SK-N-SH (cell line): ENCODE measurements around the gene OTUD5. TPM values are rescaled to one million over a fixed set of nuclear protein-coding genes. Genes with fewer than 3 reads are reported as not detected.

Experiments
- CTCF ChIA-PET: fragments of 300-600, 350-600 bp; formaldehyde crosslinking; extraction: SDS; loops from one replicate; lab custom pipeline; 2021; lab: Yijun Ruan, JAX
- POLR2A ChIA-PET: fragments of 350-600 bp; sonication (Branson Sonifier 250); formaldehyde crosslinking; extraction: SDS; loops from one replicate; lab custom pipeline; 2020; ENCODE audit warnings: antibody characterized with exemption, inconsistent platforms; lab: Yijun Ruan, JAX
- DNase-seq: peaks from one replicate; pipeline ENCODE4 v3.0.0; 2012
- H2AFZ ChIP-seq: fragments of 200-600 bp; sonication (generic); 2 replicates; pipeline ENCODE4 v1.8.1; 2016; ENCODE audit warnings: antibody characterized with exemption, mild to moderate bottlenecking, low read depth
- H3F3A ChIP-seq: fragments of 200-600 bp; sonication (generic); replicated peaks from 2 replicates; pipeline ENCODE3; 2016; ENCODE audit warnings: antibody characterized with exemption, mild to moderate bottlenecking; ENCODE audit not compliant: insufficient read depth
- H3K27ac ChIP-seq, 2 experiments: fragments of 200-500 bp in 1 of 2; fragments of 200-600 bp in 1 of 2; sonication (Bioruptor generic) in 1 of 2; sonication (generic), shearing (Covaris generic) in 1 of 2; 2 replicates each; pipeline versions ENCODE4 v1.5.1 to v1.6.1; 2014 to 2016; ENCODE audit warnings: low read depth in 2 of 2, inconsistent platforms in 1 of 2, low read length in 1 of 2, mild to moderate bottlenecking in 1 of 2, mixed read lengths in 1 of 2
- H3K27me3 ChIP-seq: fragments of 200-600 bp; sonication (generic), shearing (Covaris generic); 2 replicates; pipeline ENCODE4 v1.6.1; 2016; ENCODE audit warnings: mixed run types; ENCODE audit not compliant: insufficient read depth
- H3K36me3 ChIP-seq, 2 experiments: fragments of 200-500 bp in 1 of 2; fragments of 200-600 bp in 1 of 2; sonication (Bioruptor generic) in 1 of 2; sonication (generic) in 1 of 2; replicated peaks in 1 of 2; 2 replicates each; pipeline versions ENCODE3 to v1.5.1; 2014 to 2016; ENCODE audit warnings: low read length in 1 of 2, mild to moderate bottlenecking in 1 of 2; ENCODE audit not compliant: insufficient read depth in 2 of 2, control insufficient read depth in 1 of 2
- H3K4me1 ChIP-seq, 2 experiments: fragments of 200-500 bp in 1 of 2; fragments of 200-600 bp in 1 of 2; sonication (Bioruptor generic) in 1 of 2; sonication (generic), shearing (Covaris generic) in 1 of 2; 2 replicates each; pipeline versions ENCODE4 v1.5.1 to v1.6.1; 2014 to 2016; ENCODE audit warnings: low read depth in 1 of 2, low read length in 1 of 2, mixed run types in 1 of 2; ENCODE audit not compliant: insufficient read depth in 2 of 2, control insufficient read depth in 1 of 2
- H3K4me2 ChIP-seq: fragments of 200-600 bp; sonication (generic), shearing (Covaris generic); 2 replicates; pipeline ENCODE4 v1.6.1; 2017; ENCODE audit warnings: mixed run types
- H3K4me3 ChIP-seq, 2 experiments: fragments of 200-500 bp in 1 of 2; fragments of 200-600 bp in 1 of 2; sonication (Bioruptor generic) in 1 of 2; sonication (generic), shearing (Covaris generic) in 1 of 2; 2 replicates each; pipeline versions ENCODE4 v1.5.1 to v1.8.1; 2014 to 2016; ENCODE audit warnings: low read depth in 2 of 2, inconsistent platforms in 1 of 2, low read length in 1 of 2, mild to moderate bottlenecking in 1 of 2, mixed read lengths in 1 of 2, moderate library complexity in 1 of 2
- H3K79me2 ChIP-seq: fragments of 200-600 bp; sonication (generic); 2 replicates; pipeline ENCODE4 v1.8.1; 2017; ENCODE audit warnings: mild to moderate bottlenecking; ENCODE audit not compliant: insufficient read depth
- H3K9ac ChIP-seq: fragments of 200-600 bp; sonication (generic); 2 replicates; pipeline ENCODE4 v1.6.1; 2017; ENCODE audit warnings: mixed run types
- H3K9me2 ChIP-seq: fragments of 200-600 bp; sonication (generic); 2 replicates; pipeline ENCODE4 v1.6.1; 2017; ENCODE audit warnings: mixed run types
- H3K9me3 ChIP-seq: fragments of 200-600 bp; sonication (generic); 2 replicates; pipeline ENCODE4 v1.6.1; 2017; ENCODE audit warnings: mixed run types, mild to moderate bottlenecking, moderate library complexity
- H4K20me1 ChIP-seq: fragments of 200-600 bp; sonication (generic); 2 replicates; pipeline ENCODE4 v1.6.1; 2017; ENCODE audit warnings: mild to moderate bottlenecking, mixed run types; ENCODE audit not compliant: insufficient read depth
- CTCF ChIP-seq: fragments of 200-600 bp; sonication (generic); IDR thresholded peaks from 2 replicates; pipeline ENCODE4 v1.6.1; 2017; ENCODE audit warnings: antibody characterized with exemption, mild to moderate bottlenecking, moderate library complexity
- EP300 ChIP-seq, 2 experiments: IDR thresholded peaks; 2 replicates each; pipeline versions ENCODE4 v1.4.0 to v1.6.1; 2012; ENCODE audit warnings: borderline replicate concordance in 1 of 2, low read depth in 1 of 2, low read length in 1 of 2
- EZH2phosphoT487 ChIP-seq: fragments of 200-600 bp; sonication (generic); IDR thresholded peaks from 2 replicates; pipeline ENCODE4 v1.6.1; 2017; ENCODE audit warnings: low read depth, mixed run types, mild to moderate bottlenecking, antibody characterized with exemption, moderate library complexity, borderline replicate concordance
- FOXJ3 ChIP-seq: sonication (generic); formaldehyde crosslinking; IDR thresholded peaks from 2 replicates; pipeline ENCODE4 v1.5.1; 2020; ENCODE audit warnings: mild to moderate bottlenecking, missing genetic modification reagents
- FOXM1 ChIP-seq: IDR thresholded peaks from 2 replicates; pipeline ENCODE4 v1.4.0; 2012; ENCODE audit warnings: low read depth, mild to moderate bottlenecking
- GATA2 ChIP-seq: sonication (generic); formaldehyde crosslinking; IDR thresholded peaks from 2 replicates; pipeline ENCODE4 v1.5.0; 2020; ENCODE audit warnings: mild to moderate bottlenecking, missing genetic modification reagents
- IRF3 ChIP-seq: fragments of 150-350 bp; IDR thresholded peaks from 2 replicates; pipeline ENCODE4 v1.6.1; 2016; ENCODE audit warnings: mild to moderate bottlenecking, low read depth, low read length
- JUND ChIP-seq: IDR thresholded peaks from 2 replicates; pipeline ENCODE4 v1.4.0; 2012
- NFIC ChIP-seq: IDR thresholded peaks from 2 replicates; pipeline ENCODE4 v1.4.0; 2012; ENCODE audit warnings: borderline replicate concordance
- POLR2AphosphoS5 ChIP-seq: IDR thresholded peaks from 2 replicates; pipeline ENCODE4 v1.6.1; 2012; ENCODE audit warnings: low read depth, low read length
- RAD21 ChIP-seq: IDR thresholded peaks from 2 replicates; pipeline ENCODE4 v1.6.1; 2012; ENCODE audit warnings: mild to moderate bottlenecking, low read length
- RCOR1 ChIP-seq: fragments of 150-350 bp; IDR thresholded peaks from 2 replicates; pipeline ENCODE4 v1.6.1; 2017; ENCODE audit warnings: antibody characterized with exemption, low read length
- RFX5 ChIP-seq: IDR thresholded peaks from 2 replicates; pipeline ENCODE4 v1.6.1; 2012; ENCODE audit warnings: mild to moderate bottlenecking, improper control_type of control experiment, low read length
- SIN3A ChIP-seq: IDR thresholded peaks from 2 replicates; pipeline ENCODE4 v1.6.1; 2012; ENCODE audit warnings: low read depth, mild to moderate bottlenecking, low read length, moderate library complexity, borderline replicate concordance
- TAF1 ChIP-seq: IDR thresholded peaks from 2 replicates; pipeline ENCODE4 v1.6.1; 2012; ENCODE audit warnings: low read depth, mild to moderate bottlenecking, low read length, moderate library complexity, borderline replicate concordance
- YY1 ChIP-seq: IDR thresholded peaks from 2 replicates; pipeline ENCODE4 v1.4.0; 2012; ENCODE audit warnings: low read depth, mild to moderate bottlenecking
- WGBS: methylation state at CpG from one replicate; pipeline ENCODE4 v1.1.6; 2017; ENCODE audit warnings: low lambda C conversion rate; 5-methylcytosine and 5-hydroxymethylcytosine counted together
- polyA plus RNA-seq, 3 experiments: library from polyadenylated mRNA; depleted of rRNA; stranded (reverse); fragments of >200 nt; gene quantifications; 2 replicates each; pipeline ENCODE4 v1.2.3, GENCODE V29; 2012
- TF ChIP-seq, protein P1 (sequence below): IDR thresholded peaks from 2 replicates; pipeline ENCODE4 v1.6.1; 2012; ENCODE audit warnings: mild to moderate bottlenecking, low read depth, low read length, moderate library complexity

The OTUD5 gene
- polyA plus RNA-seq, 1 of the 3 experiments (the other 2 are of a cell fraction): 90.4 TPM

DNA sequence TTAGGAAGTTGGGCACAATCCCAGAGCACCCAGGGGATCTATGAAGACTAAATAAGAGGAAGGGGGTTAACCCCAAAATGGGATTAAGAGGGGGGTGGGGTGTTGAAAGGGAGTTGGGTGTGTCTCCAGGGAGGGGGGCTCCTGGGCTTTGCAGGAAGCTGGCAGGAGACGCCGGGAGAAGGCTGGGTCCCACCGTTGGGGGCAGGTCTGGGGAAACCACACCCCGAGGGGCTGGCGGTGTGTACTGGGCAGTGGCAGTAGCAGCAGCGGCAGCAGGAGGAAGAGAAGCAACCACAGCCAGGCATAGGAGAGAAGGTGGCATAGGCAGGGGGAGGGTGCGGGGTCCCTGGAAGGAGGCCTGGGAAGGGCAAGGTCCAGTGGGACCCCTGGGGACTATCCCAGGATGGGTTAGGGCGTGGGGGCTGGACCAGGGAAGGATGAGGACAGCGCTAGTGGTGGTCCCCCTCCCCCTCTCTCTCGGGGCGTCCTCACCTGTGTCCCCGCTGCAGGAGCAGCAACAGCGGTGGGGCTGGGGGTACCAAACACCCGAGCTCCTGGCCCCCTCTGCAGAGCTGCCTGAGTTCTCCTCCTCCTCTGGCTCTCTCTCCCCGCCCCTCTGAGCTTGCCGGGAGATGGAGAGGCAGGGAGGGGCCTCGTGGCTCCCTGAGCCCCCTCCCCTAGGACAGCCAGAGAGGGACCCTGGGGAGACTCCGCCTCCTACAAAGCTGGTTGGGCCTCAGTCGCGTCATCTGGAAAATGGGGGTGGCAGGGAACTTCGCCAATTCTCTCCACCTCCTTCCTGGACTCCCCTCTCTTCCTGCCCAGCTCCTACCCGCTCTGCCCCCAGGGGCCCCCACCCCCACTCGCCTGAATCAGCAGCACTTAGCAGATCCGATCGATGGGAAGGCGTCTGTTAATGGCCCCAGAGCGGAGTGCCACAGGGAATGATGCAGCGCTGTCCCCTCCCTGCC, 14.1 kb upstream of the OTUD5 start, which contains the start of gene KCND1:
TSS of gene KCND1 (minus strand) at position 596 of the 971 bp plus-strand sequence. CDS start 1,573 bp downstream, outside the sequence.
- peaks cover 0 to 17% of the 10 kb centered on the region in 2 experiments for H3K36me3 ChIP-seq
- H3K9ac ChIP-seq: no peak within 1 kb of the TSS
- no peak within 1 kb of the TSS for H2AFZ ChIP-seq
- no peaks in the 10 kb centered on the region for H4K20me1 ChIP-seq
- no peaks in the 10 kb centered on the region for H3K9me2 ChIP-seq
- DNase-seq: peak; percentile 78
- H3K9me3 ChIP-seq: no peaks in the 10 kb centered on the region
- no peaks in the 10 kb centered on the region for H3F3A ChIP-seq
- H3K27me3 ChIP-seq: peaks cover 20% of the 10 kb centered on the region; the same call in 1 of the 2 replicates
- H3K4me1 ChIP-seq: peaks cover 0 to 12% of the 10 kb centered on the region in 2 experiments; a peak in 1 of 4 replicates
- H3K27ac ChIP-seq: peak within 1 kb of the TSS in 1 of 2 experiments; percentile 30; a peak in 1 of 4 replicates
- 16% methylated on average over 15 of the region's 28 CpGs for whole genome bisulfite sequencing
- H3K4me2 ChIP-seq: peak within 1 kb of the TSS; percentile 55
- H3K4me3 ChIP-seq: peak within 1 kb of the TSS; percentile 37 to 44; a peak in 3 of 4 replicates
- ChIA-PET POLR2A (interaction anchor here (1.4 kb wide), 2 partner anchors 10 to 13 kb away, joined by 6 to 9 read pairs; partner anchors contain the start of gene OTUD5), CTCF (interaction anchor here (0.6 to 2.0 kb wide), 12 partner anchors 9 to 89 kb away, joined by 3 to 14 read pairs (median 4); partner anchors contain the start of gene GRIPAP1)
- no peaks in the 10 kb centered on the region for H3K79me2 ChIP-seq
- TF ChIP-seq CTCF (no peak), NFIC (0 out of 2 replicates have a peak, but pooled peaks have one; percentile 5), JUND (peak; percentile 12; the same call in 1 of the 2 replicates)
- TF ChIP-seq, all 33 proteins: peak for 2

GRCh38 chrX:48969471-48969870, 12.1 kb upstream of the OTUD5 start:
- Histone ChIP-seq H3K79me2 (no peaks in the 10 kb centered on the region), H3K9me3 (no peaks in the 10 kb centered on the region), H3K4me2 (no peak overlapping the region), H3F3A (no peaks in the 10 kb centered on the region), H3K4me3 (no peak overlapping the region), H3K9me2 (no peaks in the 10 kb centered on the region), H3K9ac (no peak overlapping the region), H4K20me1 (no peaks in the 10 kb centered on the region), H2AFZ (no peak overlapping the region), H3K36me3 (no peaks in the 10 kb centered on the region), H3K4me1 (peaks cover 0 to 12% of the 10 kb centered on the region in 2 experiments; a peak in 1 of 4 replicates), H3K27me3 (peaks cover 20% of the 10 kb centered on the region; the same call in 1 of the 2 replicates), H3K27ac (no peak overlapping the region)
- 27% methylated on average over 2 of the region's 28 CpGs for WGBS
- CTCF ChIA-PET: interaction anchor here (1.6 kb wide), 1 partner anchor 11 kb away, joined by 6 read pairs; no protein-coding TSS in a partner anchor
- POLR2A ChIA-PET: no interaction called here
- no peak for DNase-seq
- TF ChIP-seq RCOR1: no peak
- no peak for TF ChIP-seq RAD21
- no peak for TF ChIP-seq FOXJ3 (CRISPR knock-in tag)
- no peak for TF ChIP-seq FOXM1
- no peak for TF ChIP-seq YY1
- TF ChIP-seq POLR2AphosphoS5: no peak
- no peak for TF ChIP-seq EZH2phosphoT487
- no peak for TF ChIP-seq SIN3A
- TF ChIP-seq EP300 (IDR thresholded peaks at IDR 0.05; ENCODE audit: borderline replicate concordance in 1 of 2, low read depth in 1 of 2, low read length in 1 of 2): no peak
- no peak for TF ChIP-seq GATA2 (CRISPR knock-in tag)
- no peak for TF ChIP-seq JUND
- TF ChIP-seq, protein P1, sequence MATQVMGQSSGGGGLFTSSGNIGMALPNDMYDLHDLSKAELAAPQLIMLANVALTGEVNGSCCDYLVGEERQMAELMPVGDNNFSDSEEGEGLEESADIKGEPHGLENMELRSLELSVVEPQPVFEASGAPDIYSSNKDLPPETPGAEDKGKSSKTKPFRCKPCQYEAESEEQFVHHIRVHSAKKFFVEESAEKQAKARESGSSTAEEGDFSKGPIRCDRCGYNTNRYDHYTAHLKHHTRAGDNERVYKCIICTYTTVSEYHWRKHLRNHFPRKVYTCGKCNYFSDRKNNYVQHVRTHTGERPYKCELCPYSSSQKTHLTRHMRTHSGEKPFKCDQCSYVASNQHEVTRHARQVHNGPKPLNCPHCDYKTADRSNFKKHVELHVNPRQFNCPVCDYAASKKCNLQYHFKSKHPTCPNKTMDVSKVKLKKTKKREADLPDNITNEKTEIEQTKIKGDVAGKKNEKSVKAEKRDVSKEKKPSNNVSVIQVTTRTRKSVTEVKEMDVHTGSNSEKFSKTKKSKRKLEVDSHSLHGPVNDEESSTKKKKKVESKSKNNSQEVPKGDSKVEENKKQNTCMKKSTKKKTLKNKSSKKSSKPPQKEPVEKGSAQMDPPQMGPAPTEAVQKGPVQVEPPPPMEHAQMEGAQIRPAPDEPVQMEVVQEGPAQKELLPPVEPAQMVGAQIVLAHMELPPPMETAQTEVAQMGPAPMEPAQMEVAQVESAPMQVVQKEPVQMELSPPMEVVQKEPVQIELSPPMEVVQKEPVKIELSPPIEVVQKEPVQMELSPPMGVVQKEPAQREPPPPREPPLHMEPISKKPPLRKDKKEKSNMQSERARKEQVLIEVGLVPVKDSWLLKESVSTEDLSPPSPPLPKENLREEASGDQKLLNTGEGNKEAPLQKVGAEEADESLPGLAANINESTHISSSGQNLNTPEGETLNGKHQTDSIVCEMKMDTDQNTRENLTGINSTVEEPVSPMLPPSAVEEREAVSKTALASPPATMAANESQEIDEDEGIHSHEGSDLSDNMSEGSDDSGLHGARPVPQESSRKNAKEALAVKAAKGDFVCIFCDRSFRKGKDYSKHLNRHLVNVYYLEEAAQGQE: no peak
- no peak for TF ChIP-seq RFX5
- TF ChIP-seq TAF1: no peak
- TF ChIP-seq IRF3: no peak
